HUDEP-2 (cell line): ENCODE measurements around the gene ELMO3.
A peak's percentile ranks its signal among the peaks of the same experiment; 100 is the strongest.

Experiments
- DNase-seq, 76 experiments: peaks; one replicate each; lab custom pipeline; 2025; ENCODE audit not compliant: unreplicated experiment in 76 of 76; lab: John Stamatoyannopoulos, UW

ELMO3 gene

DNA sequence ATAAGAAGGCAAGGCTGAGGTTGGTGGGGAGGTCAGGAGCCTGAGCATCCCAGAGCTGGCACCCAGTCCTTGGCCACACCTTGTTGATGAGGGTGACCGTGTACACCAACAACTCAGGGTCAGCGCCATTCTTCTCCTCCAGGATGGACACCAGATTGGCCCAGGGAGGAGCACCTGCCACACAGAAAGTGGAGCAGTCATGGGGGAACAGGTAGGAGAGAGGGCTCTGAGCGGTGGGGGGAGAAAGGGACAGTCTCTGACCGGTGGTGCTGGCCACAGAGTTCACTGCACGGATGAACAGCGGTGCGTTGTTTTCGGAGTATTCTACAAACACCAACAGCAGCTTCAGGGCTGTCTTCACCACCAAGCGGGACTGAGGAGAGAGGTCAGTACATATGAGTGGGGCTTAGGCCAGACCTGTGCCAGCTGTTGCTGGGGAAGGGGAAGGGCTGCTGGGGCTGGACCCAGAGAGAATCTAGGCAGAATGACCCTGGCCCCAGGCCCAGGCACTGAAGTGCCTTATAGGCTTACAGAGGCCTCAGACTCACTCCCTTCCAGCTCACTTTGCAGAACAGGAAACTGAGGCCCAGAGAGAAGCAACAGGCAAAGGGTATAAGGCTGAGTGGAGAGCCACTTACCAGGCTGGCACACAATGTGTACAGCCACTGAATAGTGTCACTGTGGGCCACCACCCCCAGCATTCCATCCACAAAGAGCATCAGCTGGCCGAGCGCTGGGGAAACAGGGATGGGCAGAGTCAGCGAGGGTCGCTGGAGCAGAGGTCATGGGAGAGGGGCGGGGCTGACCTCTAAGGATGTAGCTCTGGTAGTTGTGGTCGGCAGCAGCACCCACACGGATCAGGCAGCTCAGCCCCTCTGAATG is 38.7 kb downstream of the ELMO3 start:
- DNase-seq: no peak

GRCh38 chr16:67238278-67238575 is 39.3 kb downstream of the ELMO3 start:
- no peak for DNase-seq

- DNase-seq: no peak
Measured at GRCh38 chr16:67238806-67239470, 40.0 kb downstream of the ELMO3 start.

- peak in 35 of 76 experiments; percentile 5 to 56 (median 27) for DNase-seq
Measured at GRCh38 chr16:67240506-67240905, 41.6 kb downstream of the ELMO3 start.

- peak in 3 of 76 experiments; percentile 6 to 24 (median 23) for DNase-seq
Measured at GRCh38 chr16:67241008-67241900, 42.3 kb downstream of the ELMO3 start.

DNA sequence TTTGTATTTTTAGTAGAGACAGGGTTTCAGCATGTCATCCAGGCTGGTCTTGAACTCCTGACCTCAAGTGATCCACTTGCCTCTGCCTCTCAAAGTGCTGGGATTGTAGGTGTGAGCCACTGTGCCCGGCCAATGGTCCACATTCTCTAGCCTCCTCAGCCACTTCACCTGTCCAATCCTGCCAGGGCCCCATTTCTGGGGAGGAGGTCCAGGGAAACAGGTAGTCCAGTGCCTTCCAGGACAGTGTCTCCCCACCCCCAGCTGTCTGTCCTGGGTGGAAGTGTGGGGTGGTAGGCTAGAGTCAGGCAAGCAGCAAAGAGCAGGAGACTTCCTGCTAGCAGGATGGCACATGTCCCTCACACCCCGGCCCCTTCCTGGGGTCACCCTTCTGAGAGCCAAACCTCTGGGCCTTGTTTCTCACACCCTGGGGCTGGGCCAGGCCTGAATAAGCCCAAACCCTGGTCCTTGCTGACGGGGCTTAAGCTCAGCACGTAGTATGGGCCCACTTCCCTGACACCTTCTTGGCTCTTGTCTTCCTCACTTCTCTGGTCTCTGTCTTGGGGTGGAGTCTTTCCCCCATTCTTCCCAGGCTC is 43.3 kb downstream of the ELMO3 start:
- DNase-seq: no peak

DNA sequence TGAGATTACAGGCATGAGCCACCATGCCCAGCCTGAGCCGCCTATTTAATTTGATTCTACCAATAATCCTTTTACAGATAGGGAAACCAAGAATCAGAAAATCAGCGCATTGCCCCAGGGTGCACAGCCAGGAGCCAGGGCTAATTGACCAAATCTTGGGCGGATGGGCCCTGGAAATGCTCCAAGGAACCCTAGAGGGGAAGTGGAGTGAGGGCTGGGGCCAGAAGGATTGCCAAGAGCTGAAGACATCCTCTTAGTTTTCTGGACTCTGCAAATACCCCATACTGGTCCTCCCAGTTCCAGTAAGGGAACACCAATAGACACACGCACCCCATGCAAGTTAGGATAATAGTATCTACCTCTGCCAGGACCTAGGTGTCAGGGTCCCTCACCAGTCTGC is 44.5 kb downstream of the ELMO3 start:
- peak in 1 of 76 experiments; percentile 6 for DNase-seq

- DNase-seq: peak in 37 of 76 experiments; percentile 3 to 66 (median 36)
Measured at GRCh38 chr16:67244387-67245185, 45.7 kb downstream of the ELMO3 start.

DNA sequence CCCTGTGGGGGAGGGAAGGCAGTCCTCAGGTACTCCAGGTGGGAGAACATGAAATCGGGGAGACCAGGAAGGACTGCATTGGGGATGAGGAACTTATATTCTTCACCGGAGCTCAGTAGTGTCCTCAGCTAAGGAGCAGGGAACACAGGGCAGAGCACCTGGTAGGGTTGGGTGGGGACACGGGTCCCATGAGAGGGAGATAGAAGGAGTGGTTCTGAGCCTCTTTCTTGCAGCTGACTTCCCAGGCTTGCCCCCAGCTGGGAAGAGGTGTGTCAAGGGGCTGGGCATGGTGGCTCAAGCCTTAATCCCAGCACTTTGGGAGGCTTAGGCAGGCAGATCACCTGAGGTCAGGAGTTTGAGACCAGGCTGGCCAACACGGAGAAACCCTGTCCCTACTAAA is 46.3 kb downstream of the ELMO3 start:
- DNase-seq: no peak

DNA sequence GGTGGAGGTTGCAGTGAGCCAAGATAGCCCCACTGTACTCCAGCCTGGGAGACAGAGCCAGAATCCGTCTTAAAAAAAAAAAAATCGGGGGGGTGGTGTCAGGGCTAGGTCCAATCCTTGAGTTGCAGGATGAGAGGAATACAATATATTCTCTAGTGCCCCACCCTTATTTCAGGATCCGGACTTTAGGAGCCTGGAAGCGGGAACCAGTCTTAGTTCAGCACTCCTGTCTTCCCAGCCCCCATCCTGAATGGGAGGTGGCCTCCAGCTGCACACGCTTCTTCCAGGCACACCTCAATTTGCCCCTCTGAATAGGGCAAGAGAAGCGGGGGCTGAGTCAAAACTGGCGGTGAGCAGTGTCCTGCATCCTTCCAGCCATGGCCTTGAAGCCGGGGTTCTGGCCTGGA is 46.7 kb downstream of the ELMO3 start:
- DNase-seq: peak in 1 of 76 experiments; percentile 43

DNA sequence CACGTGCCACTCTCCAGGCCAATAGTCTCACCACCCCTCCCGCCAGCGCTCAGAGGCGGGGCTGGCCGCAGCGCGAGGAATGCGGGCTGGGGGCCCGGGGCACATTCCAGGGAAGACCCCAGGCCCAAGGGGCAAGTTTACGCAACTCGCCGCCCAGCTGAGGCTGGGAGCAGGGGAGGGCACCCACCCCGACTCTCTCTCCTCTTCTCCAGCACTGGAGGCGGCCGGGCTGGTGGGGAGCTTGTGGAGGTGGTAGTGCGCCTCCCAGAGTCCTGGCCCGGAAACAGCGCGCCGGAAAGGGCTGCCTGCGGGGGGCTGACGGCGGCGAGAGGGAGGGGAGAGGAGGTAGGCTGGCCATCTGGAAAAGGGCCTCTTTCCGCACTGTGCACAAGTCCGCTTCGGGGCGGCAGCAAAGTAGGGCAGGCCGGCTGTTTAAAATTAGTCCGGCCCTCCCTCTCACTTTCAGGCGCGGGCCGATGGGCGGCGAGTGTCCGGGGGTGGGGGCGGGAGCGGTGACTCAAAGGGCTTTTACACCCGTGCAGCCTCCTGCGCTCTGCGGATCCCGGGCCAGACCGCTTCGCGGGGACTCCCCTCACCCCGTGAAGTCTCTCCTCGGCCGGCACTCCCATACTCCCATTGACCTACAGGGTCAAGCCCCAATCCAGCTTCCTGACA is 47.3 kb downstream of the ELMO3 start:
- peak in 56 of 76 experiments; percentile 5 to 81 (median 56) for DNase-seq

- DNase-seq: peak in 10 of 76 experiments; percentile 17 to 59 (median 44)
Measured at GRCh38 chr16:67246756-67247191, 47.8 kb downstream of the ELMO3 start.

DNA sequence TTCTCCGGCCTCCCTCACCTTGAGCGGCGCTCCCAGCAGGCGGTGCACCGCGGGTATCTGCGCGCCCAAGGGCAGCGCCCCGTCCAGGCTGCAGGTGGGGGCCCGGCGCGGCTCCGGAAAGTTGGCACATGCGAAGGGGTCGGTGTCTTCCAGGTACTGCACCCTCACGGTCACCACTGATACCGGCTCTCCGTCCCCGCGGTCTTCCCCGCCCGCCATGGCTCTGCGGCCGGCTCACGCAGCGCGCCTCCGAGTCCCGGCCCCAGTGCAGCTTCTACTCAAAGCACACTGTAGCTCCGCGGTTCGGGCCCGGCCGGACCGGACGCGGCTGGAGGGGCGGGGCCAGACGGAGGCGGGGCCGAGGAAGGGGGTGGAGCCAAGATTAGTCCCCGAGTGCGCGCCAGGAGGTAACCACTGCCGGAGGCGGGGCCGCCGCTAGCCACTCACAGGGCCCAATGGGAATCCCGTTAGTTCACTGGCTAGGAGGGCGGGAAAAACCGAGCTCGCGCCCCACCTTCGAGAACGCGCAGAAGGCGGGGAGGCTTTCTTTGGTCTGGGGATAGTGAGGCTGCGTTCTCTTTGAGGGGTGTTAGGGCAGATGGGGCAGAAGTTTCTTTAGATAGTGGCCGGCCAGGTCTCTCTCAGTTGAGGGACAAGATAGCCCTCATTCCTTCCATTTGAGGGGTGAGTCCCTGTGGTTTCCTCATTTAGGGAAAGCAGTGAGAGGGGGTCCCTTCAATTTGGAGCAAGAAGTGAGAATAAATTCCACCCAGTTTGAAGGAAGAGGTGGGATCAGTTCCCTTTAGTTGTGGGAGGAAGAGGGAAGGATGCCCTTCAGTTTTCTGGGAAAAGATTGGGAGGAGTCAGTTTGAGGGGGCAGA is 48.5 kb downstream of the ELMO3 start, which contains the start of gene FHOD1:
FHOD1 (minus strand) TSS at position 290 of the 881 bp plus-strand sequence; CDS start at position 219, 71 bp downstream.
- DNase-seq: peak in 75 of 76 experiments; percentile 69 to 99 (median 96)

DNA sequence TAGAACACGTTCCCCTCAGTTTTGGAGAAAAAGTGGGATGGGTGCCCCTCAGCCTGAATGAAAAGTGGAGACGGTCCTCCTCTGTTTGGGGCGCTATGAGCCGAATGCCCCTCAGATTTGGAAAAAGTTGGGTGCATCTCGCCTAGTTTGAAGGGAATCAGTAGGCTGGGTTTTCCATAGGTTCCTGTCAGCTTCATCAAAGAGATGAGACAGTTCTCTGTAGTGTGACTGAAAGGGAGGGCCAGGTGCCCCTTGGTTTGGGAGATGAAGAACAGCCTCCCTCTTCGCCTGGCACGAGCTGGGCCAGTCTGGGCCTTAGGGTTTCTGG is 49.1 kb downstream of the ELMO3 start:
- peak in 3 of 76 experiments; percentile 12 to 26 (median 12) for DNase-seq

GRCh38 chr16:67248401-67249177 is 49.7 kb downstream of the ELMO3 start, which contains the start of gene SLC9A5:
SLC9A5 (plus strand) TSS chr16:67248979; CDS start chr16:67249015, 36 bp downstream.
- peak in 8 of 76 experiments; percentile 9 to 40 (median 28) for DNase-seq

- no peak for DNase-seq
Measured at GRCh38 chr16:67249178-67250044, 50.5 kb downstream of the ELMO3 start.
